HCT116 (cell line): Measurements from ENCODE around the gene MYO7A. TPM values are rescaled to one million over a fixed set of nuclear protein-coding genes. Genes with fewer than 3 reads are reported as not detected.

Experiments
- ATAC-seq: fragments of 200-7000 bp; cut with Tn5 transposase; 2 replicates; pipeline ENCODE4 v1.9.1; 2020; ENCODE audit warnings: mild to moderate bottlenecking, moderate library complexity
- BruUV-seq: library from RNA; stranded (reverse); fragments of 400-500 nt; replicated peaks from 2 replicates; lab custom pipeline; 2021; lab: Mats Ljungman, UMichigan
- CTCF ChIA-PET: fragments of 300-600 bp; sonication (Branson Sonifier 250); formaldehyde crosslinking; loops from one replicate; lab custom pipeline; 2021; ENCODE audit warnings: antibody characterized with exemption; lab: Charles Lee
- POLR2A ChIA-PET: fragments of 300-600, 350-600 bp; sonication (Branson Sonifier 250); formaldehyde crosslinking; loops from one replicate; lab custom pipeline; 2021; ENCODE audit warnings: antibody characterized with exemption; lab: Charles Lee
- RAD21 ChIA-PET, 2 experiments: fragments of 300-600 bp; sonication (Branson Sonifier 250); formaldehyde crosslinking; loops; one replicate each; lab custom pipeline; 2023; ENCODE audit warnings: low total read pairs in 2 of 2; ENCODE audit not compliant: uncharacterized antibody in 2 of 2, unreplicated experiment in 2 of 2, low non-redundant PET in 1 of 2; lab: Charles Lee
- DNase-seq: peaks from one replicate; pipeline ENCODE4 v3.0.0-alpha.2; 2010; ENCODE audit warnings: low read depth, low spot score
- H2AFZ ChIP-seq: fragments of 200-600 bp; shearing (Covaris generic), sonication (generic); 2 replicates; pipeline ENCODE4 v1.6.1; 2017; ENCODE audit warnings: low read depth, mixed run types, mixed read lengths, antibody characterized with exemption, low read length; ENCODE audit not compliant: poor library complexity, severe bottlenecking
- H3K27ac ChIP-seq: 2 replicates; pipeline ENCODE4 v1.5.1; 2012; ENCODE audit warnings: low read depth, low read length
- H3K27me3 ChIP-seq: fragments of 200-600 bp; sonication (generic); 2 replicates; pipeline ENCODE4 v1.6.1; 2016; ENCODE audit warnings: mixed run types, low read length, mixed read lengths; ENCODE audit not compliant: insufficient read depth
- H3K36me3 ChIP-seq, 2 experiments: fragments of 200-500 bp in 1 of 2; fragments of 200-600 bp in 1 of 2; sonication (Bioruptor generic) in 1 of 2; sonication (generic) in 1 of 2; 2 replicates each; pipeline versions ENCODE4 v1.5.1 to v1.6.1; 2014 to 2016; ENCODE audit warnings: low read length in 2 of 2, inconsistent platforms in 1 of 2, mixed read lengths in 1 of 2, mixed run types in 1 of 2; ENCODE audit not compliant: insufficient read depth in 2 of 2, control insufficient read depth in 1 of 2
- H3K4me1 ChIP-seq, 2 experiments: fragments of 200-600 bp in 1 of 2; sonication (generic) in 1 of 2; 2 replicates each; pipeline versions ENCODE4 v1.5.1 to v1.6.1; 2012 to 2017; ENCODE audit warnings: low read length in 2 of 2, inconsistent platforms in 1 of 2, mild to moderate bottlenecking in 1 of 2, mixed read lengths in 1 of 2, mixed run types in 1 of 2, moderate library complexity in 1 of 2; ENCODE audit not compliant: insufficient read depth in 2 of 2, control insufficient read depth in 1 of 2
- H3K4me2 ChIP-seq: fragments of 200-600 bp; sonication (generic); 2 replicates; pipeline ENCODE4 v1.6.1; 2017; ENCODE audit warnings: mixed run types, low read length, mixed read lengths
- H3K4me3 ChIP-seq, 2 experiments: fragments of 200-600 bp in 1 of 2; sonication (generic) in 1 of 2; replicated peaks in 1 of 2; 2 replicates each; pipeline ENCODE4 v1.5.1; 2011 to 2016; ENCODE audit warnings: low read length in 2 of 2, control low read depth in 1 of 2, low read depth in 1 of 2, mild to moderate bottlenecking in 1 of 2, mixed read lengths in 1 of 2, mixed run types in 1 of 2
- H3K79me2 ChIP-seq: fragments of 200-600 bp; sonication (generic); 2 replicates; pipeline ENCODE4 v1.6.1; 2017; ENCODE audit warnings: mild to moderate bottlenecking, mixed run types, low read length, moderate library complexity, mixed read lengths; ENCODE audit not compliant: insufficient read depth
- H3K9ac ChIP-seq: fragments of 200-600 bp; sonication (generic); 2 replicates; pipeline ENCODE4 v1.6.1; 2016; ENCODE audit warnings: low read length, mixed read lengths
- H3K9me2 ChIP-seq: fragments of 200-600 bp; sonication (generic), shearing (Covaris generic); 2 replicates; pipeline ENCODE4 v1.6.1; 2017; ENCODE audit warnings: mixed run types, mild to moderate bottlenecking, moderate library complexity; ENCODE audit not compliant: insufficient read depth
- H3K9me3 ChIP-seq, 2 experiments: fragments of 200-500 bp in 1 of 2; fragments of 200-600 bp in 1 of 2; sonication (Bioruptor generic) in 1 of 2; sonication (generic) in 1 of 2; 2 replicates each; pipeline ENCODE4 v1.6.1; 2014 to 2017; ENCODE audit warnings: low read length in 2 of 2, mixed read lengths in 2 of 2, inconsistent platforms in 1 of 2, low read depth in 1 of 2, mild to moderate bottlenecking in 1 of 2, mixed run types in 1 of 2, moderate library complexity in 1 of 2; ENCODE audit not compliant: control insufficient read depth in 1 of 2, insufficient read depth in 1 of 2
- H4K20me1 ChIP-seq: fragments of 200-600 bp; sonication (generic), shearing (Covaris generic); 2 replicates; pipeline ENCODE4 v1.6.1; 2017; ENCODE audit warnings: mixed run types, mild to moderate bottlenecking, moderate library complexity; ENCODE audit not compliant: insufficient read depth
- ATF3 ChIP-seq: IDR thresholded peaks from 2 replicates; pipeline ENCODE4 v1.6.1; 2012
- CBX3 ChIP-seq: IDR thresholded peaks from 2 replicates; pipeline ENCODE4 v1.6.1; 2012; ENCODE audit warnings: low read depth
- CEBPB ChIP-seq: IDR thresholded peaks from 2 replicates; pipeline ENCODE4 v1.6.1; 2012; ENCODE audit warnings: low read depth
- CTCF ChIP-seq, 3 experiments: fragments of 200-600 bp in 1 of 3; sonication (generic) in 1 of 3; IDR thresholded peaks in 2 of 3; conservative IDR thresholded peaks in 1 of 3; 2 replicates each; pipeline ENCODE4 v1.5.1; 2012 to 2017; ENCODE audit warnings: low read depth in 2 of 3, low read length in 2 of 3, antibody characterized with exemption in 1 of 3, borderline replicate concordance in 1 of 3, control low read depth in 1 of 3, mild to moderate bottlenecking in 1 of 3, mixed read lengths in 1 of 3, mixed run types in 1 of 3, moderate library complexity in 1 of 3; ENCODE audit not compliant: insufficient read depth in 1 of 3
- ELF1 ChIP-seq: IDR thresholded peaks from 2 replicates; pipeline ENCODE4 v1.6.1; 2012; ENCODE audit warnings: low read depth, borderline replicate concordance
- EZH2 ChIP-seq: fragments of 200-600 bp; sonication (generic); IDR thresholded peaks from 2 replicates; pipeline ENCODE4 v1.6.1; 2017; ENCODE audit warnings: antibody characterized with exemption, mixed run types
- FOSL1 ChIP-seq: IDR thresholded peaks from 2 replicates; pipeline ENCODE4 v1.6.1; 2012; ENCODE audit warnings: low read depth
- JUND ChIP-seq: IDR thresholded peaks from 2 replicates; pipeline ENCODE4 v1.6.1; 2012
- MAX ChIP-seq: IDR thresholded peaks from 2 replicates; pipeline ENCODE4 v1.6.1; 2012
- POLR2A ChIP-seq: IDR thresholded peaks from 2 replicates; pipeline ENCODE4 v1.7.0; 2011; ENCODE audit warnings: borderline replicate concordance; ENCODE audit not compliant: insufficient read depth, insufficient read length; ENCODE audit errors: extremely low read depth
- RAD21 ChIP-seq: IDR thresholded peaks from 2 replicates; pipeline ENCODE4 v1.6.1; 2012; ENCODE audit warnings: low read depth, mild to moderate bottlenecking
- REST ChIP-seq: IDR thresholded peaks from 2 replicates; pipeline ENCODE4 v1.6.1; 2012; ENCODE audit warnings: low read depth
- SIN3A ChIP-seq: IDR thresholded peaks from 2 replicates; pipeline ENCODE4 v1.6.1; 2012; ENCODE audit warnings: low read depth
- SP1 ChIP-seq: IDR thresholded peaks from 2 replicates; pipeline ENCODE4 v1.6.1; 2012; ENCODE audit warnings: low read depth
- SRF ChIP-seq: IDR thresholded peaks from 2 replicates; pipeline ENCODE4 v1.6.1; 2012; ENCODE audit warnings: low read depth
- TCF7L2 ChIP-seq: IDR thresholded peaks from 2 replicates; pipeline ENCODE4 v1.7.0; 2011; ENCODE audit warnings: borderline replicate concordance, inconsistent platforms; ENCODE audit not compliant: insufficient read depth, insufficient read length; ENCODE audit errors: extremely low read depth
- YY1 ChIP-seq: IDR thresholded peaks from 2 replicates; pipeline ENCODE4 v1.6.1; 2011; ENCODE audit warnings: low read length, low read depth, moderate library complexity, mild to moderate bottlenecking; ENCODE audit not compliant: insufficient replicate concordance; ENCODE audit errors: extremely low read depth
- ZBTB33 ChIP-seq: IDR thresholded peaks from 2 replicates; pipeline ENCODE4 v1.6.1; 2011; ENCODE audit warnings: mild to moderate bottlenecking, low read length, moderate library complexity; ENCODE audit not compliant: insufficient replicate concordance; ENCODE audit errors: extremely low read depth
- ZFX ChIP-seq: fragments of 450-650 bp; IDR thresholded peaks from 2 replicates; pipeline ENCODE4 v1.6.1; 2017
- ZNF274 ChIP-seq: fragments of 200-500 bp; sonication (Bioruptor generic); IDR thresholded peaks from 2 replicates; pipeline ENCODE4 v1.6.1; 2014; ENCODE audit warnings: mild to moderate bottlenecking, low read depth, low read length, inconsistent platforms
- intact Hi-C: fragments of 100-400 bp; cut with micrococcal nuclease; formaldehyde crosslinking; loops from 2 replicates; pipeline ENCODE4 v1.10.0; 2022
- total RNA-seq: library from RNA; stranded (reverse); gene quantifications from one replicate; pipeline ENCODE4 v1.2.1, GENCODE V29; 2021; ENCODE audit not compliant: unreplicated experiment

The MYO7A gene
- total RNA-seq, 1 experiment from 2014 or later = 1.8 TPM

- RAD21 ChIA-PET = no interaction called here
These were observed 2.9 kb upstream of the MYO7A start for GRCh38 chr11:77125191-77125590.

More at GRCh38 chr11:77125191-77125590, 2.9 kb upstream of the MYO7A start:
- no peaks in the 10 kb centered on the region for H3K36me3 ChIP-seq
- BruUV-seq = no TSS peak
- ChIA-PET POLR2A (no interaction called here), CTCF (no interaction called here)
- no peaks in the 10 kb centered on the region for H3K27me3 ChIP-seq
- H3K79me2 ChIP-seq = no peaks in the 10 kb centered on the region
- H3K9me3 ChIP-seq = no peaks in the 10 kb centered on the region
- H4K20me1 ChIP-seq = no peaks in the 10 kb centered on the region
- no peak overlapping the region for H2AFZ ChIP-seq
- no peak overlapping the region for H3K9ac ChIP-seq
- H3K4me3 ChIP-seq = no peak overlapping the region
- TF ChIP-seq EZH2 (no peak), ELF1 (no peak), ATF3 (no peak), TCF7L2 (no peak), CBX3 (no peak), CEBPB (no peak), JUND (no peak), ZNF274 (no peak), FOSL1 (no peak), ZBTB33 (no peak), YY1 (no peak), POLR2A (no peak), MAX (no peak), RAD21 (no peak), CTCF (IDR thresholded peaks at IDR 0.05 in 2 of 3, conservative IDR thresholded peaks at IDR 0.05 in 1 of 3; ENCODE audit: borderline replicate concordance in 1 of 3, insufficient read depth in 1 of 3, low read depth in 2 of 3, low read length in 2 of 3) (no peak), REST (no peak), SIN3A (no peak), SRF (no peak), ZFX (no peak), SP1 (no peak)
- no peak overlapping the region for H3K4me2 ChIP-seq
- no peaks in the 10 kb centered on the region for H3K9me2 ChIP-seq
- no peak for ATAC-seq
- no peak for DNase-seq
- H3K4me1 ChIP-seq = peaks cover 3 to 15% of the 10 kb centered on the region in 2 experiments; a peak in 2 of 4 replicates
- intact Hi-C loops = no loop called here
- no peak overlapping the region for H3K27ac ChIP-seq
